H1 (cell line): Measurements from ENCODE around the gene RIN1. TPM values are rescaled to one million over a fixed set of nuclear protein-coding genes. Genes with fewer than 3 reads are reported as not detected.

Experiments
- CTCF ChIA-PET: fragments of 300-600 bp; sonication (Branson Sonifier 250); formaldehyde crosslinking; loops from one replicate; lab custom pipeline; 2021; ENCODE audit not compliant: partially characterized antibody; lab: Charles Lee
- POLR2A ChIA-PET: fragments of 300-600 bp; sonication (Branson Sonifier 250); formaldehyde crosslinking; loops from one replicate; lab custom pipeline; 2021; ENCODE audit warnings: inconsistent platforms; ENCODE audit not compliant: partially characterized antibody; lab: Charles Lee
- DNase-seq, 2 experiments: peaks; one replicate each; pipeline versions ENCODE4 v3.0.0 to v3.0.0-alpha.2; 2010 to 2022; ENCODE audit warnings: low spot score in 2 of 2, low read depth in 1 of 2, mixed read lengths in 1 of 2
- FAIRE-seq: peaks from 2 replicates; lab custom pipeline; 2011; peaks lifted over from hg19 to GRCh38; lab: Jason Lieb, UNC
- H2AFZ ChIP-seq: 2 replicates; pipeline ENCODE4 v1.8.1; 2012; ENCODE audit warnings: low read length, inconsistent platforms
- H2AK5ac ChIP-seq: 2 replicates; pipeline ENCODE4 v1.6.1; 2013; ENCODE audit warnings: low read depth, low read length
- H2BK120ac ChIP-seq: replicated peaks from 2 replicates; pipeline ENCODE3; 2013; ENCODE audit warnings: low read depth, low read length, inconsistent platforms
- H2BK12ac ChIP-seq: 2 replicates; pipeline ENCODE4 v1.6.1; 2013; ENCODE audit warnings: low read depth, low read length
- H2BK15ac ChIP-seq: 2 replicates; pipeline ENCODE4 v1.6.1; 2013; ENCODE audit warnings: low read length
- H2BK20ac ChIP-seq: 2 replicates; pipeline ENCODE4 v1.6.1; 2013; ENCODE audit warnings: low read length
- H2BK5ac ChIP-seq: 2 replicates; pipeline ENCODE4 v1.6.1; 2013; ENCODE audit warnings: low read depth, low read length
- H3K14ac ChIP-seq: 2 replicates; pipeline ENCODE4 v1.6.1; 2013; ENCODE audit warnings: inconsistent platforms; ENCODE audit not compliant: insufficient read length
- H3K18ac ChIP-seq: 2 replicates; pipeline ENCODE4 v1.6.1; 2013; ENCODE audit warnings: low read length; ENCODE audit errors: extremely low read depth
- H3K23ac ChIP-seq: 2 replicates; pipeline ENCODE4 v1.6.1; 2013; ENCODE audit warnings: inconsistent platforms; ENCODE audit not compliant: insufficient read length
- H3K23me2 ChIP-seq: 2 replicates; pipeline ENCODE4 v1.6.1; 2013; ENCODE audit warnings: low read depth, low read length
- H3K27ac ChIP-seq: 2 replicates; pipeline ENCODE4 v1.6.1; 2011; ENCODE audit warnings: low read depth, low read length, inconsistent platforms
- H3K27me3 ChIP-seq, 4 experiments: replicated peaks in 1 of 4; 1 replicate in 1 of 4; 2 replicates in 3 of 4; pipeline versions ENCODE4 v1.6.1 to v1.8.1; 2011 to 2013; ENCODE audit warnings: low read length in 3 of 4, mild to moderate bottlenecking in 3 of 4, inconsistent platforms in 2 of 4, mixed read lengths in 2 of 4, moderate library complexity in 1 of 4; ENCODE audit not compliant: control insufficient read depth in 3 of 4, insufficient read depth in 3 of 4; ENCODE audit errors: extremely low read depth in 1 of 4
- H3K36me3 ChIP-seq, 4 experiments: 2 replicates each; pipeline versions ENCODE4 v1.6.1 to v1.8.1; 2011 to 2013; ENCODE audit warnings: mild to moderate bottlenecking in 4 of 4, low read length in 3 of 4, moderate library complexity in 2 of 4, control low read depth in 1 of 4, inconsistent platforms in 1 of 4; ENCODE audit not compliant: insufficient read depth in 4 of 4, control insufficient read depth in 2 of 4
- H3K4ac ChIP-seq: replicated peaks from 2 replicates; pipeline ENCODE3; 2013; ENCODE audit warnings: low read length, low read depth, mixed read lengths, inconsistent platforms; ENCODE audit not compliant: insufficient read length
- H3K4me1 ChIP-seq, 4 experiments: replicated peaks in 1 of 4; 1 replicate in 1 of 4; 2 replicates in 3 of 4; pipeline versions ENCODE4 v1.6.1 to v1.8.1; 2011 to 2013; ENCODE audit warnings: low read length in 3 of 4, inconsistent platforms in 2 of 4, mixed read lengths in 1 of 4; ENCODE audit not compliant: insufficient read depth in 4 of 4, control insufficient read depth in 3 of 4
- H3K4me2 ChIP-seq, 2 experiments: 2 replicates each; pipeline versions ENCODE4 v1.6.1 to v1.8.1; 2011 to 2013; ENCODE audit warnings: low read depth in 2 of 2, low read length in 2 of 2, control low read depth in 1 of 2, inconsistent platforms in 1 of 2, mild to moderate bottlenecking in 1 of 2; ENCODE audit not compliant: insufficient read depth in 1 of 2
- H3K4me3 ChIP-seq, 4 experiments: fragments of 200-600, 300-600 bp in 1 of 4; sonication (generic), shearing (Covaris generic), sonication (Bioruptor Twin) in 1 of 4; 2 replicates each; pipeline versions ENCODE4 v1.5.1 to v1.8.1; 2011 to 2016; ENCODE audit warnings: low read length in 4 of 4, low read depth in 3 of 4, control low read depth in 2 of 4, inconsistent platforms in 2 of 4, mild to moderate bottlenecking in 2 of 4, mixed read lengths in 1 of 4, moderate library complexity in 1 of 4; ENCODE audit not compliant: insufficient read depth in 2 of 4; ENCODE audit errors: extremely low read depth in 1 of 4
- H3K56ac ChIP-seq: replicated peaks from 2 replicates; pipeline ENCODE3; 2013; ENCODE audit warnings: low read depth, mild to moderate bottlenecking, mixed read lengths, low read length, inconsistent platforms; ENCODE audit not compliant: insufficient read length
- H3K79me1 ChIP-seq: 2 replicates; pipeline ENCODE4 v1.6.1; 2013; ENCODE audit warnings: low read depth, low read length, control low read depth
- H3K79me2 ChIP-seq, 2 experiments: 2 replicates each; pipeline versions ENCODE4 v1.6.1 to v1.8.1; 2012 to 2013; ENCODE audit warnings: low read length in 2 of 2, mild to moderate bottlenecking in 2 of 2, inconsistent platforms in 1 of 2; ENCODE audit not compliant: insufficient read depth in 2 of 2, control insufficient read depth in 1 of 2
- H3K9ac ChIP-seq, 4 experiments: replicated peaks in 1 of 4; 1 replicate in 1 of 4; 2 replicates in 3 of 4; pipeline versions ENCODE4 v1.6.1 to v1.8.1; 2011 to 2013; ENCODE audit warnings: low read depth in 3 of 4, low read length in 3 of 4, control low read depth in 2 of 4, mild to moderate bottlenecking in 2 of 4, moderate library complexity in 2 of 4, inconsistent platforms in 1 of 4; ENCODE audit errors: extremely low read depth in 1 of 4
- H3K9me3 ChIP-seq, 2 experiments: 2 replicates each; pipeline versions ENCODE4 v1.6.1 to v1.8.1; 2012 to 2013; ENCODE audit warnings: mild to moderate bottlenecking in 2 of 2, moderate library complexity in 2 of 2, control low read depth in 1 of 2, inconsistent platforms in 1 of 2, low read depth in 1 of 2, low read length in 1 of 2, mixed read lengths in 1 of 2; ENCODE audit not compliant: insufficient read depth in 2 of 2
- H4K20me1 ChIP-seq, 2 experiments: replicated peaks in 1 of 2; 2 replicates each; pipeline versions ENCODE3 to v1.8.1; 2011 to 2013; ENCODE audit warnings: inconsistent platforms in 2 of 2, low read length in 2 of 2, mild to moderate bottlenecking in 1 of 2; ENCODE audit not compliant: insufficient read depth in 2 of 2, control insufficient read depth in 1 of 2
- H4K5ac ChIP-seq: 2 replicates; pipeline ENCODE4 v1.6.1; 2013; ENCODE audit warnings: low read length, low read depth, mixed read lengths, inconsistent platforms; ENCODE audit not compliant: insufficient read length
- H4K8ac ChIP-seq: 2 replicates; pipeline ENCODE4 v1.8.0; 2013; ENCODE audit warnings: mild to moderate bottlenecking, moderate library complexity, low read length, inconsistent platforms; ENCODE audit not compliant: insufficient read depth; ENCODE audit errors: extremely low read depth
- H4K91ac ChIP-seq: replicated peaks from 2 replicates; pipeline ENCODE3; 2013; ENCODE audit warnings: low read length, mixed read lengths, inconsistent platforms; ENCODE audit not compliant: insufficient read length
- EZH2 ChIP-seq: fragments of 200-600 bp; sonication (generic); IDR thresholded peaks from 2 replicates; pipeline ENCODE4 v1.7.1; 2012; ENCODE audit warnings: low read depth, mild to moderate bottlenecking, moderate library complexity, low read length, inconsistent platforms; ENCODE audit not compliant: severe bottlenecking
- KDM4A ChIP-seq: IDR thresholded peaks from one replicate; pipeline ENCODE4 v1.7.1; 2012; ENCODE audit warnings: low read depth, mild to moderate bottlenecking, moderate library complexity, low read length, inconsistent platforms; ENCODE audit not compliant: severe bottlenecking
- SUZ12 ChIP-seq: fragments of 200-600 bp; sonication (generic); IDR thresholded peaks from 2 replicates; pipeline ENCODE4 v1.6.1; 2012; ENCODE audit warnings: mild to moderate bottlenecking, inconsistent platforms, low read length, moderate library complexity, mixed read lengths
- WGBS, 2 experiments: shearing (Covaris generic) in 1 of 2; methylation state at CpG; one replicate each; pipeline versions ENCODE4 v1.1.6 to v1.1.7; 2013 to 2015; ENCODE audit warnings: low lambda C conversion rate in 2 of 2, mixed read lengths in 2 of 2, inconsistent platforms in 1 of 2, low coverage in 1 of 2, missing lambda C conversion rate in 1 of 2; ENCODE audit not compliant: insufficient replicate concordance in 2 of 2, insufficient coverage in 1 of 2, insufficient read length in 1 of 2; ENCODE audit errors: extremely low coverage in 1 of 2, missing lambda C conversion rate in 1 of 2; 5-methylcytosine and 5-hydroxymethylcytosine counted together
- polyA plus RNA-seq, 7 experiments: library from polyadenylated mRNA; depleted of rRNA in 3 of 7; stranded (reverse) in 5 of 7; unstranded in 2 of 7; fragments of >200 nt in 5 of 7; fragments of 200-250 nt in 2 of 7; gene quantifications; 1 replicate in 5 of 7; 2 replicates in 1 of 7; 4 replicates in 1 of 7; pipeline versions ENCODE4 v1.2.1 to v1.2.3, GENCODE V29; 2011 to 2013; ENCODE audit warnings: missing spikeins in 2 of 7, mixed read lengths in 2 of 7
- total RNA-seq: library from RNA; stranded (reverse); fragmentation: NEBNext Ultra II Directional; extraction: Animal tissue kit (Norgen Biotek cat#: 25700); gene quantifications from 2 replicates; pipeline ENCODE4 v1.2.1, GENCODE V29; 2021

Gene RIN1
- total and polyA plus RNA-seq, 2 of the 8 experiments (the other 6 are each of a cell fraction or from before 2014, with no cell fraction given), result 2.5 to 5.4 TPM

DNA sequence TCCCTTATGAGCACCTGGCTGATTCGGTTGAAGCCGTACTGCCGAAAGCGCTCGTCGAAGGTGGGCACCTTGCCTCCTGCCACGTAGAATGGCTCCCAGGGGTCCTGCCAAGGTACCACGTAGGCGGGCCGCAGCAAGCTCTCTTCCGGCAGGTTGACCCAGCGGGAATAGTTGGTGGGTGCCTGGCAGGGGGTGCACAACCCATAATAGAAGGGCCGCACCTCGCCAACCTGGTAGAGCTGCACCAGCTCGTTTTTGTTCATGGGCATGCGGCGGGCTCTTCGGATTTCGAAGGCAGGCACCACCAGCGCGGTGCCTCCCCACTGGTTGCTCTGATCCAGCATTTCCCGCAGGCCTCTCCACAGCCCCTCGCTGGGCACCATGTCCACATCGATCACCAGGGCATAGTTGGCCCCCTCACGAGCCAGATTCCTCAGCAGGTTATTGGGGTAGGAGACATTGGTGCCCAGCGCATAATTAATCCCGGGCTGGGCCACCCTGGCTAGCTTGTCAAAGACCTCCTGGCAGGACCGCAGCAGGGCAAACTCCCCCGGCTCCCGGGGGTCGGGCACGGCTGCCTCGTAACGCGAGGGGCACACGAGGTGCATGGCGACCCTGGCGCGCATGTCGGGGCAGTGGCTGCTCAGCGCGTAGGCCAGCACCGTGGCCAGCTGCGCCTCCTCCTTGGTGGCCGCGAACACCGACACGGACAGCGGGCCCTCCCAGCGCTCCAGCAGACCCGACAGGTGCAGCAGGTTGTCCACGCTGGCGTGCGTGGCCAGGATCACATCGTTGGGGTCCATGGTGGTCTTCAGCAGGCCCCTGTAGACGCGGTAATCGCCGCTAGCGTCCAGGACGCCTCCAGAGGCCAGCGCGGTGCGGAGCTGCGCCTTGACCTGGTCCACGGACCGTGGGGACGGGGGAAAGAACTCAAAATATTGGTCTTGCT is 10.5 kb upstream of the RIN1 start:
- Histone ChIP-seq H3K9ac (peak overlapping the region; percentile 36 to 78 (median 72)), H3K79me2 (peaks cover 0 to 14% of the 10 kb centered on the region in 2 experiments; a peak in 2 of 4 replicates), H3K23me2 (peaks cover 21% of the 10 kb centered on the region), H3K23ac (no peak overlapping the region), H3K4me3 (peak overlapping the region; percentile 55 to 86 (median 78)), H3K27ac (no peak overlapping the region; the same call in 1 of the 2 replicates), H3K36me3 (peaks cover 3 to 5% (median 3%) of the 10 kb centered on the region in 4 experiments; a peak in 3 of 8 replicates), H4K20me1 (peaks cover 3 to 5% of the 10 kb centered on the region in 2 experiments), H3K14ac (no peak overlapping the region), H2BK15ac (peak overlapping the region; percentile 19; the same call in 1 of the 2 replicates), H3K4ac (peak overlapping the region; percentile 90), H4K5ac (peak overlapping the region; percentile 75), H3K4me1 (peaks cover 0 to 15% (median 9%) of the 10 kb centered on the region in 4 experiments; a peak in 6 of 7 replicates), H2AK5ac (no peak overlapping the region), H3K56ac (peak overlapping the region; percentile 39), H3K79me1 (no peaks in the 10 kb centered on the region; the same call in none of the 2 replicates), H3K18ac (peak overlapping the region; percentile 55), H3K9me3 (no peaks in the 10 kb centered on the region), H2BK5ac (peak overlapping the region; percentile 18; the same call in 1 of the 2 replicates), H2BK120ac (peak overlapping the region; percentile 10), H4K8ac (peak overlapping the region; percentile 57), H3K4me2 (peak overlapping the region; percentile 80 to 99), H4K91ac (peak overlapping the region; percentile 15), H2BK20ac (no peak overlapping the region), H2AFZ (peak overlapping the region; percentile 70; the same call in 1 of the 2 replicates), H2BK12ac (peak overlapping the region; percentile 52; the same call in 1 of the 2 replicates), H3K27me3 (peaks cover 0 to 2% (median 0%) of the 10 kb centered on the region in 4 experiments; a peak in 3 of 7 replicates)
- DNase-seq (peak in 1 of 2 experiments; percentile 68), FAIRE-seq (no peak)
- WGBS, 2 experiments, result 52% methylated on average over 51 of the region's 68 CpGs; no CpG with 5 or more reads in 1 of the 2 experiments
- ChIA-PET CTCF (interaction anchor here (1.1 to 3.9 kb wide), 9 partner anchors 8 to 61 kb away, joined by 3 to 27 read pairs (median 7); partner anchors contain the start of genes RIN1 and SLC29A2), POLR2A (interaction anchor here (1.2 to 28.7 kb wide), 10 partner anchors 9 to 67 kb away, joined by 3 to 487 read pairs (median 7); partner anchors contain the start of genes RIN1, SLC29A2 and YIF1A)
- TF ChIP-seq KDM4A (no peak), EZH2 (peak; percentile 3), SUZ12 (no peak; the same call in 1 of the 2 replicates)
